K562 (cell line): ENCODE results near the gene ZNF598. TPM values are rescaled to one million over a fixed set of nuclear protein-coding genes. Genes with fewer than 3 reads are reported as not detected.
A peak's percentile ranks its signal among the peaks of the same experiment; 100 is the strongest.

ENCODE experiments used
- ATAC-seq: fragments of 200-7000 bp; cut with Tn5 transposase; 3 replicates; pipeline ENCODE4 v1.9.1; 2020; ENCODE audit warnings: moderate library complexity
- BruUV-seq: library from RNA; stranded (reverse); fragments of 400-500 nt; replicated peaks from 2 replicates; lab custom pipeline; 2021; lab: Mats Ljungman, UMichigan
- CTCF ChIA-PET: fragments of 300-600 bp; formaldehyde crosslinking; extraction: SDS; loops from one replicate; lab custom pipeline; 2021; ENCODE audit warnings: low intra/inter-chr PET ratio; lab: Yijun Ruan, JAX
- POLR2A ChIA-PET: fragments of 300-600, 350-650 bp; sonication (Branson Sonifier 250); formaldehyde crosslinking; extraction: SDS; loops from one replicate; lab custom pipeline; 2021; ENCODE audit warnings: antibody characterized with exemption, inconsistent platforms; lab: Yijun Ruan, JAX
- DNase-seq, 4 experiments: peaks; one replicate each; pipeline versions ENCODE4 v3.0.0 to v3.0.0-alpha.2; 2011 to 2018; ENCODE audit warnings: low spot score in 3 of 4, mixed read lengths in 3 of 4; ENCODE audit errors: extremely low read depth in 1 of 4
- FAIRE-seq: peaks from 2 replicates; lab custom pipeline; 2011; peaks lifted over from hg19 to GRCh38; lab: Jason Lieb, UNC
- H2AFZ ChIP-seq: 2 replicates; pipeline ENCODE4 v1.6.0; 2011; ENCODE audit warnings: low read depth, low read length, control low read depth, inconsistent platforms
- H3K27ac ChIP-seq: fragments of 200-600 bp; 3 replicates; pipeline ENCODE4 v1.8.0; 2011; ENCODE audit warnings: low read depth, mild to moderate bottlenecking, control low read depth, inconsistent platforms, low read length, moderate library complexity, mixed read lengths; ENCODE audit errors: extremely low read depth
- H3K27me3 ChIP-seq, 2 experiments: fragments of 300-600 bp in 1 of 2; 2 replicates in 1 of 2; 3 replicates in 1 of 2; pipeline versions ENCODE4 v1.6.0 to v1.8.0; 2011; ENCODE audit warnings: inconsistent platforms in 2 of 2, low read length in 2 of 2, mild to moderate bottlenecking in 1 of 2, mixed read lengths in 1 of 2, moderate library complexity in 1 of 2; ENCODE audit not compliant: control insufficient read depth in 2 of 2, insufficient read depth in 2 of 2
- H3K36me3 ChIP-seq: fragments of 300-600 bp; 3 replicates; pipeline ENCODE4 v1.8.0; 2011; ENCODE audit warnings: mild to moderate bottlenecking, low read length, inconsistent platforms; ENCODE audit not compliant: control insufficient read depth, insufficient read depth
- H3K4me1 ChIP-seq, 2 experiments: fragments of 200-600 bp in 1 of 2; replicated peaks in 1 of 2; 2 replicates in 1 of 2; 3 replicates in 1 of 2; pipeline versions ENCODE4 v1.5.1 to v1.8.0; 2011; ENCODE audit warnings: inconsistent platforms in 2 of 2, low read length in 2 of 2, mild to moderate bottlenecking in 1 of 2, mixed read lengths in 1 of 2, moderate library complexity in 1 of 2; ENCODE audit not compliant: control insufficient read depth in 2 of 2, insufficient read depth in 2 of 2
- H3K4me2 ChIP-seq: 2 replicates; pipeline ENCODE4 v1.6.1; 2011; ENCODE audit warnings: low read length, control low read depth, inconsistent platforms, mixed read lengths; ENCODE audit not compliant: insufficient read depth
- H3K4me3 ChIP-seq: fragments of 200-600 bp; sonication (generic), shearing (Covaris generic); 2 replicates; pipeline ENCODE4 v1.5.1; 2016; ENCODE audit warnings: control low read depth, inconsistent platforms
- H3K79me2 ChIP-seq: fragments of 200-600 bp; 3 replicates; pipeline ENCODE4 v1.8.0; 2011; ENCODE audit warnings: low read length, inconsistent platforms; ENCODE audit not compliant: control insufficient read depth, insufficient read depth
- H3K9ac ChIP-seq, 2 experiments: 2 replicates each; pipeline versions ENCODE4 v1.6.0 to v1.6.1; 2011; ENCODE audit warnings: low read depth in 2 of 2, low read length in 2 of 2, control low read depth in 1 of 2, inconsistent platforms in 1 of 2, mild to moderate bottlenecking in 1 of 2, mixed read lengths in 1 of 2; ENCODE audit not compliant: insufficient read depth in 1 of 2
- H3K9me1 ChIP-seq: one replicate; pipeline ENCODE4 v1.6.0; 2011; ENCODE audit warnings: inconsistent platforms, mild to moderate bottlenecking, low read length, moderate library complexity; ENCODE audit not compliant: control insufficient read depth, insufficient read depth
- H3K9me3 ChIP-seq: replicated peaks from 2 replicates; pipeline ENCODE4 v1.5.1; 2011; ENCODE audit warnings: low read depth, low read length, inconsistent platforms; ENCODE audit not compliant: control insufficient read depth, insufficient read depth
- H4K20me1 ChIP-seq: replicated peaks from 2 replicates; pipeline ENCODE4 v1.6.1; 2011; ENCODE audit warnings: low read length, inconsistent platforms, mixed read lengths; ENCODE audit not compliant: control insufficient read depth, insufficient read depth
- PBX2 ChIP-seq, 2 experiments: IDR thresholded peaks in 1 of 2; conservative IDR thresholded peaks in 1 of 2; 2 replicates each; pipeline ENCODE4 v1.6.1; 2016; ENCODE audit warnings: low read depth in 2 of 2, mild to moderate bottlenecking in 1 of 2, missing compliant biosample characterization in 1 of 2, missing genetic modification characterization in 1 of 2, moderate library complexity in 1 of 2
- RBM15 ChIP-seq: fragments of 200-400 bp; formaldehyde crosslinking; IDR thresholded peaks from 2 replicates; pipeline ENCODE4 v1.6.1; 2018; ENCODE audit warnings: mild to moderate bottlenecking, low read length, moderate library complexity; ENCODE audit not compliant: insufficient read depth
- REST ChIP-seq, 2 experiments: fragments of 450-650 bp; formaldehyde crosslinking in 1 of 2; IDR thresholded peaks; 2 replicates each; pipeline versions ENCODE4 v1.4.0 to v1.6.1; 2014 to 2020; ENCODE audit warnings: mild to moderate bottlenecking in 2 of 2, borderline replicate concordance in 1 of 2, low read depth in 1 of 2
- TOE1 ChIP-seq, 2 experiments: fragments of 450-650 bp in 1 of 2; sonication (generic) in 1 of 2; formaldehyde crosslinking in 1 of 2; IDR thresholded peaks; 2 replicates each; pipeline versions ENCODE4 v1.7.1 to v1.8.0; 2016 to 2022; ENCODE audit warnings: borderline replicate concordance in 2 of 2, mild to moderate bottlenecking in 2 of 2, antibody characterized with exemption in 1 of 2, inconsistent platforms in 1 of 2, low read depth in 1 of 2, missing genetic modification reagents in 1 of 2, moderate library complexity in 1 of 2
- ZBTB33 ChIP-seq: sonication (generic); formaldehyde crosslinking; IDR thresholded peaks from 2 replicates; pipeline ENCODE4 v1.8.1; 2023; ENCODE audit warnings: mild to moderate bottlenecking, missing genetic modification reagents
- WGBS: fragments of 100-300 bp; shearing (Covaris generic); methylation state at CpG from one replicate; pipeline ENCODE4 v1.1.6; 2016; ENCODE audit warnings: low coverage, mixed read lengths; ENCODE audit not compliant: insufficient coverage; ENCODE audit errors: missing lambda C conversion rate; 5-methylcytosine and 5-hydroxymethylcytosine counted together
- in situ Hi-C: fragments of 300-500 bp; cut with MboI; formaldehyde crosslinking; loops from 4 replicates; pipeline ENCODE4 v1.15.0; 2018; ENCODE audit warnings: inconsistent platforms, mixed read lengths
- intact Hi-C: fragments of 100-400 bp; cut with micrococcal nuclease; formaldehyde crosslinking; loops from 2 replicates; pipeline ENCODE4 v1.14.2; 2022
- polyA plus RNA-seq, 8 experiments: library from polyadenylated mRNA; depleted of rRNA in 4 of 8; stranded (reverse) in 5 of 8; unstranded in 3 of 8; fragments of >200 nt; fragmentation: Nextera tagmentation in 2 of 8; fragmentation: Illumina TruSeq in 1 of 8; extraction: Ambion mirVana in 2 of 8; extraction: Trizol in 1 of 8; gene quantifications; 2 replicates each; pipeline versions ENCODE4 v1.2.1 to v1.2.3, GENCODE V29; 2011 to 2014; ENCODE audit warnings: inconsistent platforms in 1 of 8, missing spikeins in 1 of 8
- total RNA-seq, 7 experiments: library from RNA; depleted of rRNA in 6 of 7; stranded (reverse); fragments of >200 nt in 6 of 7; fragmentation: Illumina TruSeq in 2 of 7; extraction: Trizol in 2 of 7; gene quantifications; 2 replicates each; pipeline versions ENCODE4 v1.2.1 to v1.2.3, GENCODE V29; 2011 to 2021; ENCODE audit warnings: low replicate concordance in 1 of 7

Gene ZNF598
- total and polyA plus RNA-seq, 9 of the 15 experiments (the other 6 are each of a cell fraction or from before 2014, with no cell fraction given): 0.11 to 115 (median 29.6) TPM

GRCh38 chr16:2035431-2036199, 26.0 kb upstream of the ZNF598 start:
- Histone ChIP-seq H3K9me1 (no peaks in the 10 kb centered on the region), H3K4me3 (no peak overlapping the region), H3K4me2 (no peak overlapping the region), H3K9me3 (no peaks in the 10 kb centered on the region), H4K20me1 (no peaks in the 10 kb centered on the region), H3K79me2 (peaks cover 8% of the 10 kb centered on the region; the same call in 1 of the 3 replicates), H3K36me3 (peaks cover 18% of the 10 kb centered on the region; the same call in 1 of the 3 replicates), H3K27ac (no peak overlapping the region), H2AFZ (no peak overlapping the region), H3K9ac (peak overlapping the region in 1 of 2 experiments; percentile 81; a peak in 2 of 4 replicates), H3K27me3 (no peaks in the 10 kb centered on the region), H3K4me1 (peaks cover 14 to 89% of the 10 kb centered on the region in 2 experiments)
- intact Hi-C loops (no loop called here), in situ Hi-C loops (no loop called here)
- ChIA-PET CTCF (no interaction called here), POLR2A (interaction anchor here (0.5 to 1.1 kb wide), 2 partner anchors 20 to 215 kb away, joined by 3 read pairs; no protein-coding TSS in a partner anchor)
- no peak for ATAC-seq
- BruUV-seq: no TSS peak
- 72% methylated on average over 30 of the region's 34 CpGs for WGBS
- no peak for FAIRE-seq
- no peak for DNase-seq
- TF ChIP-seq RBM15 (no peak), ZBTB33 (CRISPR knock-in tag) (peak; percentile 51), REST (IDR thresholded peaks at IDR 0.05; ENCODE audit: borderline replicate concordance) (no peak), REST (CRISPR knock-in tag; IDR thresholded peaks at IDR 0.05; ENCODE audit: low read depth) (no peak), TOE1 (IDR thresholded peaks at IDR 0.05; ENCODE audit: borderline replicate concordance) (no peak), TOE1 (CRISPR knock-in tag; IDR thresholded peaks at IDR 0.05; ENCODE audit: borderline replicate concordance, low read depth) (no peak), PBX2 (CRISPR knock-in tag; IDR thresholded peaks at IDR 0.05; ENCODE audit: low read depth) (no peak), PBX2 (tag; conservative IDR thresholded peaks at IDR 0.05; ENCODE audit: low read depth) (no peak)
